GM23248 (cell line): ENCODE measurements around the gene ERBB4. TPM values are rescaled to one million over a fixed set of nuclear protein-coding genes. Genes with fewer than 3 reads are reported as not detected.
A peak's percentile ranks its signal among the peaks of the same experiment; 100 is the strongest.

Source experiments
- DNase-seq: peaks from one replicate; pipeline ENCODE4 v3.0.0-alpha.2; 2015
- H2AFZ ChIP-seq: fragments of 200-600 bp; sonication (generic); 2 replicates; pipeline ENCODE4 v1.6.1; 2016; ENCODE audit warnings: antibody characterized with exemption
- H3F3A ChIP-seq: fragments of 200-600 bp; sonication (generic); 2 replicates; pipeline ENCODE4 v1.6.1; 2016; ENCODE audit warnings: mild to moderate bottlenecking, antibody characterized with exemption, mixed run types; ENCODE audit not compliant: insufficient read depth
- H3K27ac ChIP-seq: fragments of 200-600 bp; sonication (generic); 2 replicates; pipeline ENCODE4 v1.5.1; 2016; ENCODE audit warnings: mild to moderate bottlenecking
- H3K27me3 ChIP-seq: fragments of 200-600 bp; sonication (generic); replicated peaks from 2 replicates; pipeline ENCODE4 v1.6.1; 2016; ENCODE audit warnings: mild to moderate bottlenecking; ENCODE audit not compliant: insufficient read depth
- H3K36me3 ChIP-seq: fragments of 200-600 bp; sonication (generic); 2 replicates; pipeline ENCODE4 v1.6.1; 2016; ENCODE audit warnings: low read depth, mild to moderate bottlenecking
- H3K4me1 ChIP-seq: fragments of 200-600 bp; sonication (generic); 2 replicates; pipeline ENCODE4 v1.6.1; 2016; ENCODE audit warnings: mild to moderate bottlenecking; ENCODE audit not compliant: insufficient read depth
- H3K4me2 ChIP-seq: fragments of 200-600 bp; sonication (generic); one replicate; pipeline ENCODE4 v1.6.1; 2016; ENCODE audit warnings: mild to moderate bottlenecking; ENCODE audit not compliant: unreplicated experiment
- H3K4me3 ChIP-seq: fragments of 200-600 bp; sonication (generic); 2 replicates; pipeline ENCODE4 v1.5.1; 2016; ENCODE audit warnings: mild to moderate bottlenecking
- H3K79me2 ChIP-seq: fragments of 200-600 bp; sonication (generic); 2 replicates; pipeline ENCODE4 v1.6.1; 2016; ENCODE audit warnings: mild to moderate bottlenecking; ENCODE audit not compliant: insufficient read depth
- H3K9ac ChIP-seq: fragments of 200-600 bp; sonication (generic); 2 replicates; pipeline ENCODE4 v1.6.1; 2016; ENCODE audit warnings: mild to moderate bottlenecking
- H3K9me2 ChIP-seq: fragments of 200-600 bp; sonication (generic); 2 replicates; pipeline ENCODE4 v1.6.1; 2016; ENCODE audit warnings: mixed run types, mild to moderate bottlenecking, moderate library complexity; ENCODE audit not compliant: insufficient read depth
- H3K9me3 ChIP-seq: fragments of 200-600 bp; sonication (generic); one replicate; pipeline ENCODE4 v1.6.1; 2017; ENCODE audit warnings: low read depth
- H4K20me1 ChIP-seq: fragments of 200-600 bp; sonication (generic); 2 replicates; pipeline ENCODE4 v1.6.0; 2016; ENCODE audit not compliant: insufficient read depth
- EZH2 ChIP-seq: fragments of 200-600 bp; sonication (generic); IDR thresholded peaks from 2 replicates; pipeline ENCODE4 v1.6.1; 2018; ENCODE audit warnings: antibody characterized with exemption, mild to moderate bottlenecking; ENCODE audit not compliant: insufficient read depth, poor library complexity, severe bottlenecking
- EZH2phosphoT487 ChIP-seq: fragments of 200-600 bp; sonication (generic); IDR thresholded peaks from 2 replicates; pipeline ENCODE4 v1.6.1; 2018; ENCODE audit warnings: antibody characterized with exemption, moderate library complexity, mild to moderate bottlenecking, low read depth; ENCODE audit not compliant: insufficient read depth
- WGBS, 2 experiments: methylation state at CpG; one replicate each; pipeline ENCODE4 v1.1.6; 2015 to 2017; ENCODE audit warnings: low lambda C conversion rate in 2 of 2, low coverage in 1 of 2; ENCODE audit errors: missing lambda C conversion rate in 2 of 2; 5-methylcytosine and 5-hydroxymethylcytosine counted together
- in situ Hi-C: fragments of 300-500 bp; cut with MboI; formaldehyde crosslinking; loops from 2 replicates; pipeline ENCODE4 v1.15.0; 2020
- polyA plus RNA-seq: library from polyadenylated mRNA; unstranded; fragments of >200 nt; fragmentation: Nextera tagmentation; extraction: Ambion mirVana; gene quantifications from 2 replicates; pipeline ENCODE4 v1.2.1, GENCODE V29; 2016
- total RNA-seq: library from RNA; depleted of rRNA; stranded (reverse); fragments of >200 nt; shearing (Covaris generic); gene quantifications from 2 replicates; pipeline ENCODE4 v1.2.3, GENCODE V29; 2014

The ERBB4 gene
- total and polyA plus RNA-seq, 2 experiments from 2014 or later, result not detected

- no peaks in the 10 kb centered on the region for H3K9me2 ChIP-seq
- H3K4me2 ChIP-seq, result peak overlapping the region; percentile 28
- in situ Hi-C loops, result no loop called here
- peaks cover 20% of the 10 kb centered on the region for H3K4me1 ChIP-seq
- no peaks in the 10 kb centered on the region for H4K20me1 ChIP-seq
- no peak overlapping the region for H2AFZ ChIP-seq
- H3K79me2 ChIP-seq, result no peaks in the 10 kb centered on the region
- no peaks in the 10 kb centered on the region for H3K9me3 ChIP-seq
- WGBS, 2 experiments, result 50 to 57% methylated on average over 3 of the region's 3 CpGs
- no peaks in the 10 kb centered on the region for H3K27me3 ChIP-seq
- H3K27ac ChIP-seq, result no peak overlapping the region
- DNase-seq, result peak; percentile 20
- H3K9ac ChIP-seq, result no peak overlapping the region
- no peak for TF ChIP-seq EZH2
- no peak for TF ChIP-seq EZH2phosphoT487
- no peak overlapping the region for H3K4me3 ChIP-seq
- H3K36me3 ChIP-seq, result no peaks in the 10 kb centered on the region
- peaks cover 7% of the 10 kb centered on the region; the same call in 1 of the 2 replicates for H3F3A ChIP-seq
Observed at GRCh38 chr2:212392544-212392943, 146.1 kb downstream of the ERBB4 start.

DNA sequence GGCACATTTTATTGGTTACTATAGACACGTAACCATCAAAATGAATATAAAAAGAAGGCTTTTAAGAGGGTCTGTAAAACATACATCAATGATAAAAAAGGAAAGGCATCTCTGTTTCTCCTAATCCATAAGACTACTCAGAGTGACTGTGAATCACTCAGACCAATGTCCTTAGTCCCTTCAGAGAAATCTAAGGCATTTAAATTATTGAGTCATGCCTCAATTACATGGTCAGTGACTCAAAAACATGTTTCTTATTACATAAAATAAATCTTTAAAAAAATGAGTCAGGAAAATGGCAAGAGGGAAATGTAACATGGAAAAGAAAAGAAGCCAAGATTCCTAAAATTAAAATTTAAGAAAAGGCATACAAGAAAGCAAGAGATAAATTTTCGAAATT, 146.6 kb downstream of the ERBB4 start:
- Histone ChIP-seq H2AFZ (no peak overlapping the region), H3K4me2 (peak overlapping the region; percentile 43), H3K4me1 (peaks cover 20% of the 10 kb centered on the region), H3K27ac (no peak overlapping the region), H3K9ac (no peak overlapping the region), H3K27me3 (no peaks in the 10 kb centered on the region), H3K79me2 (no peaks in the 10 kb centered on the region), H4K20me1 (no peaks in the 10 kb centered on the region), H3K36me3 (no peaks in the 10 kb centered on the region), H3K4me3 (no peak overlapping the region), H3K9me3 (no peaks in the 10 kb centered on the region), H3F3A (peaks cover 7% of the 10 kb centered on the region; the same call in 1 of the 2 replicates), H3K9me2 (no peaks in the 10 kb centered on the region)
- in situ Hi-C loops, result no loop called here
- peak; percentile 87 for DNase-seq
- 7% methylated on average over 2 of the region's 2 CpGs for WGBS, 2 experiments
- TF ChIP-seq EZH2 (no peak), EZH2phosphoT487 (no peak)

DNA sequence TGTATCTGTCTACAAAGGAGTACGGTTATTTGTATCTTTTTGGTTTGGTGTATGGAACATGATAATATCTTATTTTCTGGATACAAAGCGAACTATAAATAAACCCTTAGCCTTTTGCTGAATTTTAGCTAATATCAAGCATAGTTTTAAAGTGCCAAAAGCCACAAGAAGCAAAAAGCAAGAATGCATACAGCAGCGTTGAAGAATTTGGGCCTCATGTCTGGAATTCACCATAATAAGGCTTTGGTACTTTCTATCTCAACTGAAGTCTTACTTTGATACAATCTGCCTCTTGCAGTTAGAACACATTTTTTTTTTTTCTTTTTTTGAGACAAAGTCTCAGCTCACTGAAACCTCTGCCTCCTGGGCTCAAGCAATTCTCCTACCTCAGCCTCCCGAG, 151.5 kb downstream of the ERBB4 start:
- Histone ChIP-seq H3K9me3 (no peaks in the 10 kb centered on the region), H3K27me3 (no peaks in the 10 kb centered on the region), H4K20me1 (no peaks in the 10 kb centered on the region), H3K27ac (no peak overlapping the region), H3K4me2 (no peak overlapping the region), H3K36me3 (no peaks in the 10 kb centered on the region), H3K4me3 (no peak overlapping the region), H3K79me2 (no peaks in the 10 kb centered on the region), H2AFZ (no peak overlapping the region), H3K9me2 (no peaks in the 10 kb centered on the region), H3F3A (0 out of 2 replicates have a peak, but pooled peaks cover 3% of the 10 kb centered on the region), H3K4me1 (peaks cover 12% of the 10 kb centered on the region), H3K9ac (no peak overlapping the region)
- in situ Hi-C loops, result no loop called here
- WGBS, 2 experiments, result 90 to 94% methylated on average over 4 of the region's 4 CpGs
- TF ChIP-seq EZH2phosphoT487 (no peak), EZH2 (no peak)
- no peak for DNase-seq

- Histone ChIP-seq H3K4me3 (no peak overlapping the region), H3K27ac (no peak overlapping the region), H3K27me3 (no peaks in the 10 kb centered on the region), H3F3A (no peaks in the 10 kb centered on the region), H2AFZ (no peak overlapping the region), H3K9me3 (no peaks in the 10 kb centered on the region), H3K4me2 (no peak overlapping the region), H3K4me1 (no peaks in the 10 kb centered on the region), H3K9ac (no peak overlapping the region), H4K20me1 (no peaks in the 10 kb centered on the region), H3K9me2 (no peaks in the 10 kb centered on the region), H3K36me3 (no peaks in the 10 kb centered on the region), H3K79me2 (no peaks in the 10 kb centered on the region)
- TF ChIP-seq EZH2 (no peak), EZH2phosphoT487 (no peak)
- no peak for DNase-seq
- 48 to 56% methylated on average over 2 of the region's 2 CpGs for WGBS, 2 experiments
- in situ Hi-C loops, result no loop called here
Observed at GRCh38 chr2:212385241-212385640, 153.4 kb downstream of the ERBB4 start.

DNA sequence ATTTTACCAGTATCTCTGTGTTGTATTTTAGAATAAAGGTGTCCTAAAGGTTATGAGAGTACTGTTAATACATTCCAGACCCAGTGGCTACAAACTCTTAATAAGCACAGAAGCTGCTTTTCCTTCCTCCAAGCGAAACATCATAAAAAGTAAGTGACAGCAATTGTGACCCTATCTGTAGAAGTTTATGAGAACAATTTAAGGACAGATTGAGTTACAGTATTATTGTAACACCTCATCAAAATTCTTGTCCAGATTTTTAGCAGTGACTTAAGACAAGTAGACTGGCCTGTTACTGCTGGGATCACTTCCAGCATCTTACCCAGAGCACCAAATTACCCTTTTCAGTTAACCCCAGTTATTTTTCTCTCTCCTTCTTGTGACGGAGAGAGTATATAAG, 154.6 kb downstream of the ERBB4 start:
- no peaks in the 10 kb centered on the region for H3K4me1 ChIP-seq
- H3K79me2 ChIP-seq, result no peaks in the 10 kb centered on the region
- H2AFZ ChIP-seq, result no peak overlapping the region
- H3K9ac ChIP-seq, result no peak overlapping the region
- H3K9me3 ChIP-seq, result no peaks in the 10 kb centered on the region
- no peaks in the 10 kb centered on the region for H4K20me1 ChIP-seq
- no peak overlapping the region for H3K27ac ChIP-seq
- DNase-seq, result no peak
- no peak for TF ChIP-seq EZH2phosphoT487
- no peak for TF ChIP-seq EZH2
- no peaks in the 10 kb centered on the region for H3K36me3 ChIP-seq
- H3K4me3 ChIP-seq, result no peak overlapping the region
- no peak overlapping the region for H3K4me2 ChIP-seq
- in situ Hi-C loops, result no loop called here
- no peaks in the 10 kb centered on the region for H3K27me3 ChIP-seq
- no peaks in the 10 kb centered on the region for H3F3A ChIP-seq
- no peaks in the 10 kb centered on the region for H3K9me2 ChIP-seq
- WGBS, 2 experiments, result 95 to 100% methylated on average over 2 of the region's 2 CpGs
